Natural killer cell (primary cell): ENCODE results near the gene DIRAS1. TPM values are rescaled to one million over a fixed set of nuclear protein-coding genes. Genes with fewer than 3 reads are reported as not detected.

ENCODE experiments used
- ATAC-seq, 3 donors: fragments of 150-1000 bp in 2 of 3; fragments of 200-7000 bp in 1 of 3; cut with Tn5 transposase; 1 replicate in 1 of 3; 2 replicates in 2 of 3; pipeline ENCODE4 v1.10.0; 2021; ENCODE audit warnings: mild to moderate bottlenecking in 2 of 3, moderate library complexity in 2 of 3
- DNase-seq, 2 donors: peaks; one replicate each; pipeline versions ENCODE4 v3.0.0 to v3.0.0-alpha.2; 2013 to 2021; ENCODE audit warnings: mixed read lengths in 1 of 2
- H3K27ac ChIP-seq: one replicate; pipeline ENCODE4 v1.5.1; 2013; ENCODE audit warnings: mild to moderate bottlenecking, low read length
- H3K27me3 ChIP-seq: one replicate; pipeline ENCODE4 v1.6.1; 2013; ENCODE audit warnings: low read length; ENCODE audit not compliant: control insufficient read depth, insufficient read depth
- H3K36me3 ChIP-seq: one replicate; pipeline ENCODE4 v1.6.1; 2013; ENCODE audit warnings: low read length; ENCODE audit not compliant: control insufficient read depth, insufficient read depth
- H3K4me1 ChIP-seq: one replicate; pipeline ENCODE4 v1.6.1; 2013; ENCODE audit warnings: low read length; ENCODE audit not compliant: control insufficient read depth, insufficient read depth
- H3K4me3 ChIP-seq: one replicate; pipeline ENCODE4 v1.5.1; 2013; ENCODE audit warnings: low read length
- H3K9me3 ChIP-seq: one replicate; pipeline ENCODE4 v1.6.1; 2013; ENCODE audit warnings: low read length; ENCODE audit not compliant: control insufficient read depth, insufficient read depth
- H3K27ac Mint-ChIP-seq, 2 donors: one replicate each; pipeline ENCODE4 v1.8.0; 2022; ENCODE audit warnings: mild to moderate bottlenecking in 2 of 2, mixed read lengths in 2 of 2, moderate library complexity in 1 of 2
- H3K27me3 Mint-ChIP-seq, 2 donors: one replicate each; pipeline ENCODE4 v1.8.0; 2022; ENCODE audit warnings: low read depth in 2 of 2, mixed read lengths in 2 of 2
- H3K36me3 Mint-ChIP-seq: one replicate; pipeline ENCODE4 v1.8.0; 2022; ENCODE audit warnings: mixed read lengths
- H3K4me1 Mint-ChIP-seq, 2 donors: one replicate each; pipeline ENCODE4 v1.8.0; 2022; ENCODE audit warnings: mixed read lengths in 2 of 2
- H3K4me3 Mint-ChIP-seq: one replicate; pipeline ENCODE4 v1.8.0; 2022; ENCODE audit warnings: mild to moderate bottlenecking, moderate library complexity, mixed read lengths
- H3K9me3 Mint-ChIP-seq, 2 donors: one replicate each; pipeline ENCODE4 v1.8.0; 2022; ENCODE audit warnings: mixed read lengths in 2 of 2
- WGBS: methylation state at CpG from one replicate; pipeline ENCODE4 v1.1.7; 2013; ENCODE audit warnings: missing lambda C conversion rate; ENCODE audit not compliant: insufficient coverage; 5-methylcytosine and 5-hydroxymethylcytosine counted together
- intact Hi-C: fragments of 100-400 bp; cut with micrococcal nuclease; formaldehyde crosslinking; loops from one replicate; pipeline ENCODE4 v1.14.2; 2022
- total RNA-seq, 4 donors: library from RNA; stranded (reverse); fragments of 120-200 nt in 1 of 4; gene quantifications; one replicate each; pipeline versions ENCODE4 v1.2.3 to v1.2.4, GENCODE V29; 2013 to 2022
- TF ChIP-seq, protein P1 (sequence below): fragments of 200-600 bp; IDR thresholded peaks from one replicate; pipeline ENCODE4 v1.8.0; 2022; ENCODE audit warnings: antibody characterized with exemption

Gene DIRAS1
- total RNA-seq, 3 donors from 2014 or later (not counting 1 experiment from before 2014, with no cell fraction given): 0.12 to 0.48 (median 0.18) TPM

DNA sequence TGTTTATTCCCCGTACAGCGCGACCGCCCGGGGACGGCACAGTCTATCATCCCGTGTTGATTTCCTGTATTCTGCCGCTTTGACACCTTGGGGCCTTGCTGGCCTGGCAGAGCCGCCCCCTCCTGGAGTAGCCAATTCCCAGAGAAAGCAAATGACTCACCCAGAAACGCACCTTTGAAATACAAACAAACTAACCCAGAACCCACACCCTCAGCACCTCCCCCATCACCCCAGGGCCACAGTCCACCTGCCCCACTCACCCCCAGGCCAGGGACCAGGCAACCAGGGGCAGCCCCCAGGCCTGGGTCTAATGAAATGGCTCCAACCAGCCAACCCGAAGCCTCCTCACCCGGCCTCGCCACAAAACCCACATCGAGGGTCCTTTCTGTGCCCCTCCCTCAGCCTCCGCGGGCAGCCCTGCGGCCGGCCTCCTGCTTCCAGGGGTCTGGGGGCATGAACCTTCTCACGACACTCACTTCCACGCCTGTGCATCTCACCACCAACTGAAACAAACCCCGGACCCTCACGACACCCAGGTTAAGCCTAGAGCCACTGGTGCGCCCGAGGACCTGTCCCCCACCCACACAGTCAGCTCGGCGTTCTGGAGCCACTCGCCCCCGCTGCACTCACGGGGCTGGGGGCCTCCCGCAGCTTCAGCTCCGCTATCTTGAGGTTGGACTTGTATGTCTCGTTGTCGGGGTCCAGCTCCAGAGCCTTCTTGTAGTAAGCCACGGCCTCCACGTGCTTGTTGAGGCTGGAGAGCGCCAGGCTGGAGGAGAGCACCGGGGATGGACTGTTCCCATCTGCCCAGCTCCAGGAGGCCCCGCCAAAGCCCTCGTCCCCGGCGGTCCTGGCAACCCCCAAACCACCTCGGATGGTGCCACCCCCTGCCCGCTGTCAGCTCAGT, 41.0 kb upstream of the DIRAS1 start:
- DNase-seq (no peak), ATAC-seq (no peak)
- H3K36me3 Mint-ChIP-seq: no peaks in the 10 kb centered on the region
- H3K4me1 Mint-ChIP-seq: peaks cover 0 to 4% of the 10 kb centered on the region in 2 donors
- no peaks in the 10 kb centered on the region for H3K27me3 Mint-ChIP-seq
- 95% methylated on average over 43 of the region's 43 CpGs for WGBS
- H3K4me1 ChIP-seq: no peaks in the 10 kb centered on the region
- no peaks in the 10 kb centered on the region for H3K9me3 ChIP-seq
- H3K4me3 Mint-ChIP-seq: no peak overlapping the region
- H3K27ac ChIP-seq: no peak overlapping the region
- peaks cover 45% of the 10 kb centered on the region for H3K36me3 ChIP-seq
- intact Hi-C loops: no loop called here
- H3K4me3 ChIP-seq: no peak overlapping the region
- no peak overlapping the region for H3K27ac Mint-ChIP-seq
- no peaks in the 10 kb centered on the region for H3K27me3 ChIP-seq
- TF ChIP-seq, protein P1, sequence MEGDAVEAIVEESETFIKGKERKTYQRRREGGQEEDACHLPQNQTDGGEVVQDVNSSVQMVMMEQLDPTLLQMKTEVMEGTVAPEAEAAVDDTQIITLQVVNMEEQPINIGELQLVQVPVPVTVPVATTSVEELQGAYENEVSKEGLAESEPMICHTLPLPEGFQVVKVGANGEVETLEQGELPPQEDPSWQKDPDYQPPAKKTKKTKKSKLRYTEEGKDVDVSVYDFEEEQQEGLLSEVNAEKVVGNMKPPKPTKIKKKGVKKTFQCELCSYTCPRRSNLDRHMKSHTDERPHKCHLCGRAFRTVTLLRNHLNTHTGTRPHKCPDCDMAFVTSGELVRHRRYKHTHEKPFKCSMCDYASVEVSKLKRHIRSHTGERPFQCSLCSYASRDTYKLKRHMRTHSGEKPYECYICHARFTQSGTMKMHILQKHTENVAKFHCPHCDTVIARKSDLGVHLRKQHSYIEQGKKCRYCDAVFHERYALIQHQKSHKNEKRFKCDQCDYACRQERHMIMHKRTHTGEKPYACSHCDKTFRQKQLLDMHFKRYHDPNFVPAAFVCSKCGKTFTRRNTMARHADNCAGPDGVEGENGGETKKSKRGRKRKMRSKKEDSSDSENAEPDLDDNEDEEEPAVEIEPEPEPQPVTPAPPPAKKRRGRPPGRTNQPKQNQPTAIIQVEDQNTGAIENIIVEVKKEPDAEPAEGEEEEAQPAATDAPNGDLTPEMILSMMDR: no peak
- H3K9me3 Mint-ChIP-seq: no peaks in the 10 kb centered on the region

DNA sequence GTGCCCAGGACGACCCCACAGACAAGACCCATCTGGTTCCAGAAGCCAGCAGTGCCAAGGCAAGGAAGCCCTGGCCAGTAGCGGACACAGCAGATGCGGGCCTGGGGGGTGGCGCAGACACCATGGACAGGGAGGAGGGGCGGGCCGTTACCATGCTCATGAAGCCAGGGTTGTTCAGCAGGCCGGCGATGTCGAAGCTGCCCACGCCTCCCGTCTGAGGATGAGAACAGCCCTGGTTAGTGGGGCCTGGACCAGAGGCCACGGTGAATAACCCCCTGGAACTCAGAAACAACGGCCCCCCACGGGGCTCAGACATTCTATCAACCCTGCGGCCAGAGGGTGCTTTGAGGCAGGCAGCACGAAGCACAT, 40.1 kb upstream of the DIRAS1 start:
- DNase-seq (no peak), ATAC-seq (no peak)
- H3K27me3 ChIP-seq: no peaks in the 10 kb centered on the region
- Mint-ChIP-seq H3K4me1 (peaks cover 0 to 4% of the 10 kb centered on the region in 2 donors), H3K9me3 (no peaks in the 10 kb centered on the region), H3K27ac (no peak overlapping the region), H3K36me3 (no peaks in the 10 kb centered on the region), H3K27me3 (no peaks in the 10 kb centered on the region), H3K4me3 (no peak overlapping the region)
- 97% methylated on average over 16 of the region's 16 CpGs for WGBS
- intact Hi-C loops: no loop called here
- H3K36me3 ChIP-seq: peaks cover 45% of the 10 kb centered on the region
- TF ChIP-seq, protein P1: no peak
- H3K4me3 ChIP-seq: no peak overlapping the region
- H3K9me3 ChIP-seq: no peaks in the 10 kb centered on the region
- no peak overlapping the region for H3K27ac ChIP-seq
- no peaks in the 10 kb centered on the region for H3K4me1 ChIP-seq

DNA sequence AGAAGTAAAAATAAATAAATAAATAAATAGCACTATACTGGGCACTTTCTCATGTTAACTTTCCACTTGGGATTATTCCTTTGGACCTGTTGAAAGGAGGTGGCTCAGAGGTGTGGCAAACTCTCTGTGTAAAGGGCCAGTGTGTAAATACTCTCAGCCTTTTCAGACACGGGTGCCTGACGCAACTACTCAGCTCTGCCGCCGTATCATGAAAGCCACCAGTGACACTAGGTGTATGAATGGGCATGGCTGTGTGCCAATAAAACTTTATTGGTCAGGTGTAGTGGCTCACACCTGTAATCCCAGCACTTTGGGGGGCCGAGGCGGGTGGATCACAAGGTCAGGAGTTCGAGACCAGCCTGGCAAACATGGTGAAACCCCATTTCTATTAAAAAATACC, 38.8 kb upstream of the DIRAS1 start:
- no peak overlapping the region for H3K4me3 Mint-ChIP-seq
- DNase-seq (no peak), ATAC-seq (no peak)
- H3K27me3 ChIP-seq: no peaks in the 10 kb centered on the region
- H3K27ac ChIP-seq: no peak overlapping the region
- H3K36me3 ChIP-seq: peaks cover 48% of the 10 kb centered on the region
- H3K4me3 ChIP-seq: no peak overlapping the region
- peaks cover 0 to under 1% of the 10 kb centered on the region in 2 donors for H3K4me1 Mint-ChIP-seq
- H3K9me3 Mint-ChIP-seq: no peaks in the 10 kb centered on the region
- no peaks in the 10 kb centered on the region for H3K36me3 Mint-ChIP-seq
- H3K27ac Mint-ChIP-seq: no peak overlapping the region
- TF ChIP-seq, protein P1: no peak
- H3K4me1 ChIP-seq: no peaks in the 10 kb centered on the region
- H3K9me3 ChIP-seq: no peaks in the 10 kb centered on the region
- WGBS: 98% methylated on average over 7 of the region's 7 CpGs
- no peaks in the 10 kb centered on the region for H3K27me3 Mint-ChIP-seq
- intact Hi-C loops: no loop called here
